ENCODE results near the gene LDLRAD1.

GRCh38 chr1:54007613-54008012, 10.4 kb downstream of the LDLRAD1 start:
- TF ChIP-seq CTCF (conservative IDR thresholded peaks at IDR 0.05; ENCODE audit: low read depth, low read length), result no peak
- no peak for TF ChIP-seq EZH2 (IDR thresholded peaks at IDR 0.05; ENCODE audit: borderline replicate concordance, low read depth, low read length, poor library complexity, severe bottlenecking)

All from A673 (cell line).